Adrenal gland (tissue), 12 donors: Measurements from ENCODE around the gene ERC1. TPM values are rescaled to one million over a fixed set of nuclear protein-coding genes. Genes with fewer than 3 reads are reported as not detected.

Source experiments
- DNase-seq, 7 donors: peaks; one replicate each; pipeline ENCODE4 v3.0.0-alpha.2; 2019 to 2020
- H3K27ac ChIP-seq, 5 donors: fragments of 200-600 bp; sonication (generic) in 4 of 5; 1 replicate in 3 of 5; 2 replicates in 2 of 5; pipeline versions ENCODE4 v1.5.1 to v1.8.0; 2016 to 2020; ENCODE audit warnings: mild to moderate bottlenecking in 1 of 5
- H3K27me3 ChIP-seq: fragments of 200-600 bp; 2 replicates; pipeline ENCODE4 v1.8.0; 2021
- H3K36me3 ChIP-seq, 2 donors: fragments of 200-600 bp; replicated peaks in 1 of 2; 1 replicate in 1 of 2; 2 replicates in 1 of 2; pipeline versions ENCODE4 v1.5.1 to v1.8.0; 2018 to 2022
- H3K4me1 ChIP-seq, 2 donors: fragments of 200-600 bp; replicated peaks in 1 of 2; 1 replicate in 1 of 2; 2 replicates in 1 of 2; pipeline versions ENCODE4 v1.5.1 to v1.8.0; 2018 to 2021
- H3K4me3 ChIP-seq, 4 donors: fragments of 200-600 bp; sonication (generic) in 3 of 4; one replicate each; pipeline ENCODE4 v1.5.1; 2016 to 2018
- H3K9me3 ChIP-seq, 3 donors: fragments of 200-600 bp; sonication (generic) in 1 of 3; replicated peaks in 1 of 3; 1 replicate in 2 of 3; 2 replicates in 1 of 3; pipeline versions ENCODE4 v1.5.1 to v1.8.0; 2016 to 2021
- POLR2A ChIP-seq, 2 donors: fragments of 450-650 bp; IDR thresholded peaks; one replicate each; pipeline ENCODE4 v1.6.1; 2017; ENCODE audit warnings: antibody characterized with exemption in 2 of 2, mild to moderate bottlenecking in 2 of 2, moderate library complexity in 1 of 2
- WGBS, 4 donors: extraction: QIAGEN DNeasy Blood & Tissue Kit in 2 of 4; methylation state at CpG; one replicate each; pipeline versions ENCODE4 v1.1.5 to v1.1.7; 2013 to 2017; 5-methylcytosine and 5-hydroxymethylcytosine counted together
- intact Hi-C, 2 donors: fragments of 100-400 bp; cut with DNase I; formaldehyde crosslinking; loops; one replicate each; pipeline versions ENCODE4 v1.14.1 to v1.15.0; 2022 to 2023
- polyA plus RNA-seq, 3 donors: library from polyadenylated mRNA; stranded (reverse); fragments of 200-250 nt in 2 of 3; fragments of 350-450 nt in 1 of 3; fragmentation: Illumina TruSeq in 1 of 3; extraction: RNeasy Lipid Tissue Mini Kit (QIAGEN cat#74804) in 1 of 3; gene quantifications; one replicate each; pipeline ENCODE4 v1.2.3, GENCODE V29; 2013 to 2014
- total RNA-seq, 9 donors: library from RNA; depleted of rRNA in 4 of 9; stranded (reverse); fragments of >200 nt in 4 of 9; fragments of 120-200 nt in 1 of 9; fragmentation: NEBNext Ultra II Directional in 1 of 9; extraction: Animal tissue kit (Norgen Biotek cat#: 25700) in 1 of 9; gene quantifications; one replicate each; pipeline versions ENCODE4 v1.1.0 to v1.2.4, GENCODE V29; 2013 to 2023
- TF ChIP-seq, protein P1 (sequence below), 6 experiments: fragments of 450-650 bp in 4 of 6; fragments of 200-600 bp in 2 of 6; sonication (generic) in 1 of 6; IDR thresholded peaks; 1 replicate in 5 of 6; 2 replicates in 1 of 6; pipeline versions ENCODE4 v1.5.1 to v1.8.0; 2016 to 2021; ENCODE audit warnings: antibody characterized with exemption in 6 of 6, mild to moderate bottlenecking in 2 of 6, moderate library complexity in 1 of 6
- donor health status: healthy with polysubstance abuse.
- donor health status: Bipolar disorder and iron deficiency.
- donor health status: DM: yes; HTN: yes; CAD: no.
- donor health status: DM: no; HTN: no; CAD: no.
- donor health status: DM: no; HTN: no; CAD: no.
- donor health status: DM: yes; HTN: yes; CAD: no.

The ERC1 gene
- total and polyA plus RNA-seq, 12 donors: 4.1 to 79.5 (median 40.2) TPM

DNA sequence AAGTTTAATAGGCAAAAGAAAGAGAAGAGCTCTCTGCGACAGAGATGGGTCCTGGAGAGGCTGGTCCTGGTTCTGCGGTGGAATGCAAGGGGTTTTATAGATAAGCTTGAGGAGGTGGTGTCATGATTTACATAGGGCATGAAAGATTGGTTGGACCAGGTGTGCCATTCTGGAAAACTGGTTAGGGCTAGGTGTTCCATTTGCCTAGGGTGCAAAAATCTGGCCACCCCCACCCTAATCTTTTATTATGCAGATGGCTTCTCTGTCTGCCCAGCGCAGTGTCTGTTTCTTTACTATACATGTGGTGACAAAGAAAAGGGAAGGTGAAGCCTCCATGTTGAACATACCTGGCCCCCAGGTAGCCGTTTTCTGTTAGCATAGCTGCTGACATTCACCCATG lies 65.4 kb downstream of the ERC1 start:
- peaks cover 0 to 4% (median 0%) of the 10 kb centered on the region in 3 donors for H3K9me3 ChIP-seq
- no peak overlapping the region for H3K4me3 ChIP-seq

DNA sequence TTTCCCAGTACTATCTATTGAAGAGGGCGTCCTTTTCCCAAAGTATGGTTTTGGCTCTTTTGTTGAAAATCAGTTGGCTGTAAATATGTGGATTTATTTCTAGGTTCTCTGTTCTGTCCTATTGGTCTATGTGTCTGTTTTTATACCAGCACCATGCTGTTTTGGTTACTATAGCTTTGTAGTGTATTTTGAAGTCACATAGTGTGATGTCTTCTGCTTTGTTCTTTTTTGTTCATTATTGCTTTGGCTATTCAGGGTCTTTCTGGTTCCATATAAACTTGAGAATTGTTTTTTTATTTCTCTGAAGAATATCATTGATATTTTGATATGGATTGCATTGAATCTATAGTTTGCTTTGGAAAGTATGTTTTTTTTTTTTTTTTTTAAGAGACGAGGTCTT lies 67.4 kb downstream of the ERC1 start:
- no peak for TF ChIP-seq POLR2A (IDR thresholded peaks at IDR 0.05)
- TF ChIP-seq, protein P1, sequence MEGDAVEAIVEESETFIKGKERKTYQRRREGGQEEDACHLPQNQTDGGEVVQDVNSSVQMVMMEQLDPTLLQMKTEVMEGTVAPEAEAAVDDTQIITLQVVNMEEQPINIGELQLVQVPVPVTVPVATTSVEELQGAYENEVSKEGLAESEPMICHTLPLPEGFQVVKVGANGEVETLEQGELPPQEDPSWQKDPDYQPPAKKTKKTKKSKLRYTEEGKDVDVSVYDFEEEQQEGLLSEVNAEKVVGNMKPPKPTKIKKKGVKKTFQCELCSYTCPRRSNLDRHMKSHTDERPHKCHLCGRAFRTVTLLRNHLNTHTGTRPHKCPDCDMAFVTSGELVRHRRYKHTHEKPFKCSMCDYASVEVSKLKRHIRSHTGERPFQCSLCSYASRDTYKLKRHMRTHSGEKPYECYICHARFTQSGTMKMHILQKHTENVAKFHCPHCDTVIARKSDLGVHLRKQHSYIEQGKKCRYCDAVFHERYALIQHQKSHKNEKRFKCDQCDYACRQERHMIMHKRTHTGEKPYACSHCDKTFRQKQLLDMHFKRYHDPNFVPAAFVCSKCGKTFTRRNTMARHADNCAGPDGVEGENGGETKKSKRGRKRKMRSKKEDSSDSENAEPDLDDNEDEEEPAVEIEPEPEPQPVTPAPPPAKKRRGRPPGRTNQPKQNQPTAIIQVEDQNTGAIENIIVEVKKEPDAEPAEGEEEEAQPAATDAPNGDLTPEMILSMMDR (IDR thresholded peaks at IDR 0.05): no peak
- DNase-seq: no peak
- Histone ChIP-seq H3K36me3 (no peaks in the 10 kb centered on the region), H3K4me3 (no peak overlapping the region), H3K27me3 (no peaks in the 10 kb centered on the region), H3K4me1 (peaks cover 8 to 21% of the 10 kb centered on the region in 2 donors), H3K27ac (no peak overlapping the region), H3K9me3 (peaks cover 0 to 6% (median 0%) of the 10 kb centered on the region in 3 donors)
- 96 to 99% (median 97%) methylated on average over 2 of the region's 2 CpGs for WGBS, 4 donors
- intact Hi-C loops: no loop called here

More for the DNA sequence above, 65.4 kb downstream of the ERC1 start:
- no peak for TF ChIP-seq POLR2A (IDR thresholded peaks at IDR 0.05)
- TF ChIP-seq, protein P1 (IDR thresholded peaks at IDR 0.05): no peak
- Histone ChIP-seq H3K36me3 (no peaks in the 10 kb centered on the region), H3K27me3 (no peaks in the 10 kb centered on the region), H3K27ac (no peak overlapping the region), H3K4me1 (peaks cover 9 to 24% of the 10 kb centered on the region in 2 donors)
- WGBS, 4 donors: 87 to 94% (median 91%) methylated on average over 4 of the region's 4 CpGs
- no peak for DNase-seq
- intact Hi-C loops: no loop called here

DNA sequence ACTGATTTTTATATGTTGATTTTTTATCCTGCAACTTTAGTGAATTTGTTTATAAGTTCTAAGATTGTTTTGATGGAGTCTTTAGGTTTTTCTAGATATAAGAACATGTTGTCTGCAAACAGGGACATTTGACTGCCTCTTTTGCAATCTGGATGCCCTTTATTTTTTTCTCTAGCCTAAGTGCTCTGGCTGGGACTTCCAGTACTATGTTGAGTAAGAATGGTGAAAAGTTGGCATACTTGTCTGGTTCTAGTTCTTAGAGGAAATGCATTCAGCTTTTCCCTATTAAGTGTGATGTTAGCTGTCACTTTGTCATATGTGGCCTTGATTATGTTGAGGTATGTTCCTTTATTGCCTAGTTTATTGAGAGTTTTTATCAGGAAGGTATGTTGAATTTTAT lies 68.1 kb downstream of the ERC1 start:
- peaks cover 0 to 13% (median 7%) of the 10 kb centered on the region in 3 donors for H3K9me3 ChIP-seq
- H3K27ac ChIP-seq: no peak overlapping the region
- TF ChIP-seq, protein P1 (IDR thresholded peaks at IDR 0.05): no peak
- TF ChIP-seq POLR2A (IDR thresholded peaks at IDR 0.05): no peak
- no peaks in the 10 kb centered on the region for H3K27me3 ChIP-seq
- no peak overlapping the region for H3K4me3 ChIP-seq
- H3K4me1 ChIP-seq: peaks cover under 1 to 14% of the 10 kb centered on the region in 2 donors
- no peak for DNase-seq
- no peaks in the 10 kb centered on the region for H3K36me3 ChIP-seq
- intact Hi-C loops: no loop called here

DNA sequence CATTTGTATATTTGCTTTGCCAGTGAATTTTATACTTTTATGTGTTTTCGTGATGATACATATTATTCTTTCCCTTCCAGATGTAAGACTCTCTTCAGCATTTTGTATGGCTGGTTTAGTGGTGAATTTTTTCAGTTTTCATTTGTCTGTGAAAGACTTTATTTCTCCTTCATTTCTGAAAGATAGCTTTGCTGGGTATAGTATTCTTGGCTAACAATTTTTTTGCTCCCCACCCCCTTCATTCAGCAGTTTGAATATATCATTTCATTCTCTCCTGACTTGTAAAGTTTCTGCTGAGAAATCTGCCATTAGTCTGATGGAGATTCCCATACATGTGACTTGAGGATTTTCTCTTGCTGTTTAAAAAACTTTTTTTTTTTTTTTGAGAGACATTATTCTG lies 72.8 kb downstream of the ERC1 start:
- TF ChIP-seq, protein P1 (IDR thresholded peaks at IDR 0.05): no peak
- TF ChIP-seq POLR2A (IDR thresholded peaks at IDR 0.05): no peak
- Histone ChIP-seq H3K27me3 (no peaks in the 10 kb centered on the region), H3K27ac (no peak overlapping the region), H3K4me3 (no peak overlapping the region), H3K4me1 (no peaks in the 10 kb centered on the region), H3K36me3 (no peaks in the 10 kb centered on the region), H3K9me3 (peaks cover 0 to 16% (median 9%) of the 10 kb centered on the region in 3 donors)
- intact Hi-C loops: no loop called here
- no peak for DNase-seq
- WGBS, 4 donors: 95 to 100% (median 98%) methylated on average over 1 of the region's 1 CpG
